ENCODE measurements around the gene PILRB. TPM values are rescaled to one million over a fixed set of nuclear protein-coding genes. Genes with fewer than 3 reads are reported as not detected.

The PILRB gene
- total RNA-seq, 2 experiments from 2014 or later: 56.4 to 67.6 TPM

GRCh38 chr7:100371561-100372171, 13.7 kb downstream of the PILRB start:
- peaks cover 13% of the 10 kb centered on the region for H3K4me1 Mint-ChIP-seq (ENCODE audit: low read depth)
- peaks cover 13% of the 10 kb centered on the region for H3K36me3 Mint-ChIP-seq (ENCODE audit: low read depth)
- H3K27ac Mint-ChIP-seq: no peak overlapping the region
- no peaks in the 10 kb centered on the region for H3K27me3 ChIP-seq (ENCODE audit: control insufficient read depth in 1 of 2, insufficient read depth in 2 of 2, low read length in 2 of 2)
- no peaks in the 10 kb centered on the region for H3K27me3 Mint-ChIP-seq
- no peaks in the 10 kb centered on the region for H3K9me3 ChIP-seq (ENCODE audit: control insufficient read depth in 1 of 2, insufficient read depth in 1 of 2, low read length in 2 of 2)
- no peak for ATAC-seq (ENCODE audit: poor library complexity)
- no peak overlapping the region for H3K27ac ChIP-seq (ENCODE audit: low read depth in 1 of 2, low read length in 2 of 2)
- POLR2A ChIA-PET: no interaction called here
- CTCF ChIA-PET: no interaction called here
- no peak for DNase-seq
- intact Hi-C loops (cut with DNase I, micrococcal nuclease): no loop called here
- no peaks in the 10 kb centered on the region for H3K36me3 ChIP-seq (ENCODE audit: insufficient read depth, low read length)
- TF ChIP-seq CTCF (IDR thresholded peaks at IDR 0.05): no peak
- peaks cover 20% of the 10 kb centered on the region for H3K4me1 ChIP-seq (ENCODE audit: insufficient read depth, low read length)
- H3K4me3 Mint-ChIP-seq: no peak overlapping the region
- H3K9me3 Mint-ChIP-seq: no peaks in the 10 kb centered on the region
- H3K4me3 ChIP-seq (ENCODE audit: low read length): no peak overlapping the region

GRCh38 chr7:100372256-100372655, 14.3 kb downstream of the PILRB start:
- Mint-ChIP-seq H3K36me3 (ENCODE audit: low read depth) (peaks cover 9% of the 10 kb centered on the region), H3K4me3 (no peak overlapping the region), H3K27me3 (no peaks in the 10 kb centered on the region), H3K27ac (peak overlapping the region; percentile 44), H3K9me3 (no peaks in the 10 kb centered on the region), H3K4me1 (ENCODE audit: low read depth) (peaks cover 11% of the 10 kb centered on the region)
- TF ChIP-seq CTCF (IDR thresholded peaks at IDR 0.05): no peak
- intact Hi-C loops (cut with DNase I, micrococcal nuclease): no loop called here
- no peaks in the 10 kb centered on the region for H3K27me3 ChIP-seq (ENCODE audit: control insufficient read depth in 1 of 2, insufficient read depth in 2 of 2, low read length in 2 of 2)
- peaks cover 14% of the 10 kb centered on the region for H3K4me1 ChIP-seq (ENCODE audit: insufficient read depth, low read length)
- ATAC-seq (ENCODE audit: poor library complexity) (no peak), DNase-seq (peak in 3 of 14 experiments; percentile 23 to 72 (median 64))
- CTCF ChIA-PET: no interaction called here
- POLR2A ChIA-PET: no interaction called here
- no peaks in the 10 kb centered on the region for H3K9me3 ChIP-seq (ENCODE audit: control insufficient read depth in 1 of 2, insufficient read depth in 1 of 2, low read length in 2 of 2)
- H3K4me3 ChIP-seq (ENCODE audit: low read length): no peak overlapping the region
- H3K27ac ChIP-seq (ENCODE audit: low read depth in 1 of 2, low read length in 2 of 2): peak overlapping the region in 1 of 2 donors; percentile 41
- no peaks in the 10 kb centered on the region for H3K36me3 ChIP-seq (ENCODE audit: insufficient read depth, low read length)

GRCh38 chr7:100372694-100373093, 14.8 kb downstream of the PILRB start:
- intact Hi-C loops (cut with DNase I, micrococcal nuclease): no loop called here
- H3K36me3 ChIP-seq (ENCODE audit: insufficient read depth, low read length): no peaks in the 10 kb centered on the region
- no peak overlapping the region for H3K4me3 ChIP-seq (ENCODE audit: low read length)
- H3K27me3 Mint-ChIP-seq: no peaks in the 10 kb centered on the region
- H3K9me3 Mint-ChIP-seq: no peaks in the 10 kb centered on the region
- CTCF ChIA-PET: no interaction called here
- peaks cover 11% of the 10 kb centered on the region for H3K4me1 Mint-ChIP-seq (ENCODE audit: low read depth)
- peaks cover 8% of the 10 kb centered on the region for H3K36me3 Mint-ChIP-seq (ENCODE audit: low read depth)
- H3K4me1 ChIP-seq (ENCODE audit: insufficient read depth, low read length): peaks cover 14% of the 10 kb centered on the region
- H3K4me3 Mint-ChIP-seq: no peak overlapping the region
- H3K27ac Mint-ChIP-seq: peak overlapping the region; percentile 44
- POLR2A ChIA-PET: no interaction called here
- peak overlapping the region in 1 of 2 donors; percentile 41 for H3K27ac ChIP-seq (ENCODE audit: low read depth in 1 of 2, low read length in 2 of 2)
- TF ChIP-seq CTCF (IDR thresholded peaks at IDR 0.05): no peak
- DNase-seq (no peak), ATAC-seq (ENCODE audit: poor library complexity) (no peak)
- no peaks in the 10 kb centered on the region for H3K9me3 ChIP-seq (ENCODE audit: control insufficient read depth in 1 of 2, insufficient read depth in 1 of 2, low read length in 2 of 2)
- no peaks in the 10 kb centered on the region for H3K27me3 ChIP-seq (ENCODE audit: control insufficient read depth in 1 of 2, insufficient read depth in 2 of 2, low read length in 2 of 2)

Measured in CD4-positive, alpha-beta T cell (primary cell).